Endothelial cell of umbilical vein (primary cell): Measurements from ENCODE around the gene AICDA. TPM values are rescaled to one million over a fixed set of nuclear protein-coding genes. Genes with fewer than 3 reads are reported as not detected.

Source experiments
- BruUV-seq: library from RNA; stranded (reverse); fragments of 400-500 nt; replicated peaks from 2 replicates; lab custom pipeline; 2021; lab: Mats Ljungman, UMichigan
- CTCF ChIA-PET: fragments of 300-600, 350-600 bp; sonication (Branson Sonifier 250); formaldehyde crosslinking; loops from one replicate; lab custom pipeline; 2021; ENCODE audit warnings: antibody characterized with exemption, inconsistent platforms; lab: Charles Lee
- POLR2A ChIA-PET: fragments of 300-600, 350-600 bp; sonication (Branson Sonifier 250); formaldehyde crosslinking; loops from one replicate; lab custom pipeline; 2021; ENCODE audit warnings: antibody characterized with exemption, inconsistent platforms; lab: Charles Lee
- DNase-seq: peaks from one replicate; pipeline ENCODE4 v3.0.0-alpha.2; 2011; ENCODE audit warnings: low read depth, low spot score
- FAIRE-seq: peaks from 2 replicates; lab custom pipeline; 2011; peaks lifted over from hg19 to GRCh38; lab: Jason Lieb, UNC
- H2AFZ ChIP-seq: 2 replicates; pipeline ENCODE4 v1.6.0; 2012; ENCODE audit warnings: low read depth, low read length, control low read depth, inconsistent platforms
- H3K27ac ChIP-seq: 2 replicates; pipeline ENCODE4 v1.5.1; 2011; ENCODE audit warnings: low read depth, mild to moderate bottlenecking, control low read depth, low read length, moderate library complexity; ENCODE audit not compliant: insufficient read depth
- H3K27me3 ChIP-seq, 2 experiments: 2 replicates each; pipeline versions ENCODE4 v1.6.0 to v1.6.1; 2011; ENCODE audit warnings: low read length in 2 of 2, mixed read lengths in 1 of 2; ENCODE audit not compliant: control insufficient read depth in 2 of 2, insufficient read depth in 2 of 2
- H3K36me3 ChIP-seq, 2 experiments: 2 replicates in 1 of 2; 3 replicates in 1 of 2; pipeline ENCODE4 v1.5.1; 2011; ENCODE audit warnings: low read length in 2 of 2, mild to moderate bottlenecking in 1 of 2, moderate library complexity in 1 of 2; ENCODE audit not compliant: control insufficient read depth in 2 of 2, insufficient read depth in 2 of 2; ENCODE audit errors: extremely low read depth in 1 of 2
- H3K4me1 ChIP-seq: 3 replicates; pipeline ENCODE4 v1.5.1; 2011; ENCODE audit warnings: mild to moderate bottlenecking, low read length; ENCODE audit not compliant: control insufficient read depth, insufficient read depth; ENCODE audit errors: extremely low read depth
- H3K4me2 ChIP-seq: 2 replicates; pipeline ENCODE4 v1.6.1; 2011; ENCODE audit warnings: low read length, control low read depth, mixed read lengths; ENCODE audit not compliant: insufficient read depth
- H3K4me3 ChIP-seq, 3 experiments: fragments of 200-600 bp in 1 of 3; sonication (generic), shearing (Covaris generic) in 1 of 3; replicated peaks in 1 of 3; 2 replicates each; pipeline ENCODE4 v1.5.1; 2011 to 2016; ENCODE audit warnings: control low read depth in 3 of 3, low read length in 3 of 3, mild to moderate bottlenecking in 2 of 3, inconsistent platforms in 1 of 3, low read depth in 1 of 3, moderate library complexity in 1 of 3; ENCODE audit not compliant: insufficient read depth in 1 of 3
- H3K79me2 ChIP-seq: 2 replicates; pipeline ENCODE4 v1.6.0; 2012; ENCODE audit warnings: low read length, inconsistent platforms; ENCODE audit not compliant: control insufficient read depth, insufficient read depth
- H3K9ac ChIP-seq: replicated peaks from 2 replicates; pipeline ENCODE3; 2011; ENCODE audit warnings: low read length, control low read depth; ENCODE audit not compliant: insufficient read depth; ENCODE audit errors: extremely low read depth
- H3K9me1 ChIP-seq: replicated peaks from 3 replicates; pipeline ENCODE4 v1.6.0; 2011; ENCODE audit warnings: mild to moderate bottlenecking, low read length; ENCODE audit not compliant: control insufficient read depth, insufficient read depth; ENCODE audit errors: extremely low read depth
- H3K9me3 ChIP-seq: replicated peaks from 2 replicates; pipeline ENCODE4 v1.5.1; 2012; ENCODE audit warnings: low read length, inconsistent platforms; ENCODE audit not compliant: control insufficient read depth, insufficient read depth
- H4K20me1 ChIP-seq: replicated peaks from 2 replicates; pipeline ENCODE3; 2011; ENCODE audit warnings: mild to moderate bottlenecking, low read length; ENCODE audit not compliant: control insufficient read depth, insufficient read depth; ENCODE audit errors: extremely low read depth
- CTCF ChIP-seq, 2 donors: IDR thresholded peaks; 1 replicate in 1 of 2; 2 replicates in 1 of 2; pipeline ENCODE4 v1.5.1; 2011; ENCODE audit warnings: low read length in 2 of 2, mild to moderate bottlenecking in 2 of 2, moderate library complexity in 2 of 2, control low read depth in 1 of 2, inconsistent platforms in 1 of 2, low read depth in 1 of 2; ENCODE audit not compliant: insufficient read depth in 1 of 2; ENCODE audit errors: extremely low read depth in 1 of 2
- EZH2 ChIP-seq: IDR thresholded peaks from 2 replicates; pipeline ENCODE4 v1.6.1; 2012; ENCODE audit warnings: borderline replicate concordance, low read depth, mild to moderate bottlenecking, moderate library complexity, low read length, inconsistent platforms; ENCODE audit not compliant: severe bottlenecking
- FOS ChIP-seq: IDR thresholded peaks from 2 replicates; pipeline ENCODE4 v1.6.1; 2011; ENCODE audit warnings: mild to moderate bottlenecking, low read length, moderate library complexity, borderline replicate concordance; ENCODE audit not compliant: insufficient read depth
- GATA2 ChIP-seq: IDR thresholded peaks from 2 replicates; pipeline ENCODE4 v1.7.0; 2011; ENCODE audit warnings: low read depth, mild to moderate bottlenecking, moderate library complexity, mixed read lengths, low read length; ENCODE audit not compliant: insufficient read length, insufficient read depth
- JUN ChIP-seq: IDR thresholded peaks from 2 replicates; pipeline ENCODE4 v1.6.1; 2011; ENCODE audit warnings: borderline replicate concordance, low read depth; ENCODE audit not compliant: insufficient read length, insufficient read depth
- MAX ChIP-seq: IDR thresholded peaks from 2 replicates; pipeline ENCODE4 v1.6.1; 2011; ENCODE audit not compliant: insufficient read depth, insufficient read length
- MYC ChIP-seq: IDR thresholded peaks from one replicate; pipeline ENCODE4 v1.6.1; 2011; ENCODE audit warnings: mild to moderate bottlenecking, low read depth, low read length
- POLR2A ChIP-seq: IDR thresholded peaks from 2 replicates; pipeline ENCODE4 v1.6.1; 2012; ENCODE audit warnings: low read depth, mild to moderate bottlenecking, control low read depth, low read length
- POLR2AphosphoS5 ChIP-seq: IDR thresholded peaks from 2 replicates; pipeline ENCODE4 v1.6.1; 2012; ENCODE audit warnings: low read depth, mild to moderate bottlenecking, control low read depth, low read length, moderate library complexity; ENCODE audit not compliant: insufficient read depth
- dilution Hi-C: fragments of 300-500 bp; cut with MboI; formaldehyde crosslinking; loops from one replicate; pipeline ENCODE4 v1.15.0; 2019; ENCODE audit warnings: low sequenced_read_pairs; ENCODE audit not compliant: extremely low pct_ligation_motif_present
- intact Hi-C: fragments of 100-400 bp; cut with micrococcal nuclease; formaldehyde crosslinking; loops from one replicate; pipeline ENCODE4 v1.10.0; 2022
- polyA plus RNA-seq, 4 experiments: library from polyadenylated mRNA; depleted of rRNA in 3 of 4; stranded (reverse) in 3 of 4; unstranded in 1 of 4; fragments of >200 nt; gene quantifications; 2 replicates each; pipeline versions ENCODE4 v1.2.1 to v1.2.3, GENCODE V29; 2011 to 2012; ENCODE audit warnings: missing spikeins in 1 of 4
- total RNA-seq: library from RNA; stranded (reverse); gene quantifications from 2 replicates; pipeline ENCODE4 v1.2.3, GENCODE V29; 2021

The AICDA gene
- total and polyA plus RNA-seq, 2 donors (not counting 3 experiments of a cell fraction or from before 2014, with no cell fraction given) = not detected

DNA sequence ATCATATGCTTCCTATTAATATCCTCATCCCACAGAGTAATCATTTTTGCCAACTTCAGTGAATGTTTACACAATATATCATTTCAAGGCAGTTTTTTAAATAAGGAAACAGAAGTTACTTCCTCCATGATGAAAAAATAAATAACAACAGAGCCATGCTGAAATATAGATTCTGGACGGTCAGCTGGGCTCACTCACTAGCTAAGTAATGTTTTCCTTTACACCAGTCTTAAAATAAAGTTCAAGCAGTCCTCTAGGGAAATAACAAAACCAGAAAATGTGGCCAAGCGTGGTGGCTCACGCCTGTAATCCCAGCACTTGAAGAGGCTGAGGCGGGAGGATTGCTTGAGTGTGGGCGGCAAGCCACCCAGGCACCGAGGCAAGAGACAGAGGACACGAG lies 28.7 kb downstream of the AICDA start:
- Histone ChIP-seq H3K27me3 (no peaks in the 10 kb centered on the region), H3K4me1 (no peaks in the 10 kb centered on the region), H3K36me3 (no peaks in the 10 kb centered on the region), H4K20me1 (no peaks in the 10 kb centered on the region), H3K9me3 (no peaks in the 10 kb centered on the region), H2AFZ (no peak overlapping the region), H3K4me3 (no peak overlapping the region), H3K27ac (no peak overlapping the region), H3K9ac (no peak overlapping the region), H3K9me1 (no peaks in the 10 kb centered on the region), H3K79me2 (no peaks in the 10 kb centered on the region), H3K4me2 (no peak overlapping the region)
- POLR2A ChIA-PET = no interaction called here
- no peak for DNase-seq
- no peak for FAIRE-seq
- dilution Hi-C loops = no loop called here
- no TSS peak for BruUV-seq
- TF ChIP-seq GATA2 (no peak), POLR2A (no peak), MYC (no peak), CTCF (IDR thresholded peaks at IDR 0.05; ENCODE audit: extremely low read depth in 1 of 2, insufficient read depth in 1 of 2, low read depth in 1 of 2, low read length in 2 of 2) (no peak), FOS (no peak), MAX (no peak), JUN (no peak), POLR2AphosphoS5 (no peak), EZH2 (no peak)
- intact Hi-C loops = no loop called here
- CTCF ChIA-PET = no interaction called here
